Gastrocnemius medialis (tissue), 4 donors: ENCODE data around the gene CDH4. TPM values are rescaled to one million over a fixed set of nuclear protein-coding genes. Genes with fewer than 3 reads are reported as not detected.

Experiments
- ATAC-seq, 2 donors: fragments of 150-250 bp; one replicate each; pipeline ENCODE4 v1.9.1; 2016
- DNase-seq, 2 donors: peaks; one replicate each; pipeline ENCODE4 v3.0.0-alpha.2; 2019
- H3K27ac ChIP-seq, 4 donors: fragments of 200-600 bp; sonication (generic); 1 replicate in 1 of 4; 2 replicates in 3 of 4; pipeline ENCODE4 v1.5.1; 2016 to 2018; ENCODE audit warnings: mild to moderate bottlenecking in 2 of 4, moderate library complexity in 1 of 4
- H3K27me3 ChIP-seq, 3 donors: fragments of 200-600 bp; sonication (generic) in 2 of 3; 1 replicate in 1 of 3; 2 replicates in 2 of 3; pipeline versions ENCODE4 v1.5.1 to v1.6.0; 2016 to 2019; ENCODE audit warnings: mild to moderate bottlenecking in 1 of 3, moderate library complexity in 1 of 3
- H3K36me3 ChIP-seq, 2 donors: fragments of 200-600 bp; sonication (generic) in 1 of 2; one replicate each; pipeline ENCODE4 v1.5.1; 2017 to 2018
- H3K4me1 ChIP-seq, 2 donors: fragments of 200-600 bp; sonication (generic) in 1 of 2; one replicate each; pipeline ENCODE4 v1.5.1; 2016 to 2017; ENCODE audit warnings: mild to moderate bottlenecking in 2 of 2
- H3K4me3 ChIP-seq, 4 donors: fragments of 200-600 bp; sonication (generic) in 3 of 4; 1 replicate in 1 of 4; 2 replicates in 3 of 4; pipeline ENCODE4 v1.5.1; 2016 to 2019; ENCODE audit warnings: mild to moderate bottlenecking in 2 of 4
- H3K9me3 ChIP-seq, 3 donors: fragments of 200-600 bp; sonication (generic) in 2 of 3; 1 replicate in 1 of 3; 2 replicates in 2 of 3; pipeline ENCODE4 v1.5.1; 2016 to 2019
- POLR2A ChIP-seq, 2 donors: fragments of 450-650 bp; IDR thresholded peaks; one replicate each; pipeline ENCODE4 v1.6.1; 2017; ENCODE audit warnings: antibody characterized with exemption in 2 of 2, mild to moderate bottlenecking in 2 of 2, moderate library complexity in 2 of 2
- in situ Hi-C, 4 donors: fragments of 200-750 bp; cut with MboI; loops; one replicate each; pipeline versions ENCODE4 v1.15.0 to v1.8.0; 2017; ENCODE audit warnings: low sequenced_read_pairs in 4 of 4
- intact Hi-C: fragments of 100-400 bp; cut with DNase I; formaldehyde crosslinking; loops from one replicate; pipeline ENCODE4 v1.15.1; 2023; ENCODE audit warnings: low total_unique reads
- total RNA-seq, 4 donors: library from RNA; depleted of rRNA; stranded (reverse); fragments of >200 nt; gene quantifications; one replicate each; pipeline versions ENCODE4 v1.1.0 to v1.2.3, GENCODE V29; 2016
- TF ChIP-seq, protein P1 (sequence below), 5 experiments: fragments of 450-650 bp in 3 of 5; fragments of 200-600 bp in 2 of 5; sonication (generic) in 2 of 5; IDR thresholded peaks in 4 of 5; conservative IDR thresholded peaks in 1 of 5; 1 replicate in 4 of 5; 2 replicates in 1 of 5; pipeline ENCODE4 v1.5.1; 2016 to 2019; ENCODE audit warnings: antibody characterized with exemption in 5 of 5, mild to moderate bottlenecking in 3 of 5, moderate library complexity in 3 of 5

CDH4 gene
- total RNA-seq, 4 donors from 2014 or later: 0.38 to 1.2 (median 0.86) TPM

GRCh38 chr20:61769286-61769832, 517.3 kb downstream of the CDH4 start:
- intact Hi-C loops: no loop called here

DNA sequence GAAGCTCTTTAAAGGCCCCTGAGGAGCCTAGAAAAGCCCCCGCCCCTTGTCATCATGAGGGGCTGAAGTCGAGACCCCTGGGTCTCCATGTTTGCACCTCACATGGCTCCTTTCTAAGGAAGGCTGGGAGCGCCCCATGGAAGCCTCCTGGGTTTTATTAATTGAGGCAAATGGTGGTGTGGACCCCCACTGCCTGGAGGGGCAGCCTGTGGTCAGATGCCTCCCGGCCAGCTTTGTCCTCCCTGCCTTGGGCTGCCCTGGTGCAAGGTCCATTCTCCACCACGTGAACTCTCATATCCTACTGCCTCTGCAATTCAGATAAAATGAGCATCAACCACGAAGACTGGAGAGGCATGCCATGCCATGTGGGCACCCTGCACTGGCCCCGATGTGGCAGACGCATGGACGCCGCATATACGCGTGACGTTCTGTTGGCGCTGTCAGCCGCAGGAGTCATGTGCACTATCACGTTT, 518.1 kb downstream of the CDH4 start:
- Histone ChIP-seq H3K4me1 (no peaks in the 10 kb centered on the region), H3K4me3 (no peak overlapping the region), H3K27me3 (peaks cover 0 to 4% (median 0%) of the 10 kb centered on the region in 3 donors), H3K9me3 (no peaks in the 10 kb centered on the region), H3K27ac (no peak overlapping the region), H3K36me3 (no peaks in the 10 kb centered on the region)
- in situ Hi-C loops (no loop called here), intact Hi-C loops (no loop called here)
- TF ChIP-seq, protein P1, sequence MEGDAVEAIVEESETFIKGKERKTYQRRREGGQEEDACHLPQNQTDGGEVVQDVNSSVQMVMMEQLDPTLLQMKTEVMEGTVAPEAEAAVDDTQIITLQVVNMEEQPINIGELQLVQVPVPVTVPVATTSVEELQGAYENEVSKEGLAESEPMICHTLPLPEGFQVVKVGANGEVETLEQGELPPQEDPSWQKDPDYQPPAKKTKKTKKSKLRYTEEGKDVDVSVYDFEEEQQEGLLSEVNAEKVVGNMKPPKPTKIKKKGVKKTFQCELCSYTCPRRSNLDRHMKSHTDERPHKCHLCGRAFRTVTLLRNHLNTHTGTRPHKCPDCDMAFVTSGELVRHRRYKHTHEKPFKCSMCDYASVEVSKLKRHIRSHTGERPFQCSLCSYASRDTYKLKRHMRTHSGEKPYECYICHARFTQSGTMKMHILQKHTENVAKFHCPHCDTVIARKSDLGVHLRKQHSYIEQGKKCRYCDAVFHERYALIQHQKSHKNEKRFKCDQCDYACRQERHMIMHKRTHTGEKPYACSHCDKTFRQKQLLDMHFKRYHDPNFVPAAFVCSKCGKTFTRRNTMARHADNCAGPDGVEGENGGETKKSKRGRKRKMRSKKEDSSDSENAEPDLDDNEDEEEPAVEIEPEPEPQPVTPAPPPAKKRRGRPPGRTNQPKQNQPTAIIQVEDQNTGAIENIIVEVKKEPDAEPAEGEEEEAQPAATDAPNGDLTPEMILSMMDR (IDR thresholded peaks at IDR 0.05 in 4 of 5, conservative IDR thresholded peaks at IDR 0.05 in 1 of 5): no peak
- TF ChIP-seq POLR2A (IDR thresholded peaks at IDR 0.05): no peak
- ATAC-seq (no peak), DNase-seq (no peak)

More at GRCh38 chr20:61769286-61769832, 517.3 kb downstream of the CDH4 start:
- in situ Hi-C loops: no loop called here
- H3K36me3 ChIP-seq: no peaks in the 10 kb centered on the region
- no peaks in the 10 kb centered on the region for H3K9me3 ChIP-seq
- H3K27me3 ChIP-seq: no peaks in the 10 kb centered on the region
- no peak overlapping the region for H3K4me3 ChIP-seq
- DNase-seq (no peak), ATAC-seq (no peak)
- TF ChIP-seq POLR2A (IDR thresholded peaks at IDR 0.05): no peak
- TF ChIP-seq, protein P1 (IDR thresholded peaks at IDR 0.05 in 4 of 5, conservative IDR thresholded peaks at IDR 0.05 in 1 of 5): no peak
- no peak overlapping the region for H3K27ac ChIP-seq
- H3K4me1 ChIP-seq: no peaks in the 10 kb centered on the region

- H3K27me3 ChIP-seq: peaks cover 0 to 4% (median 0%) of the 10 kb centered on the region in 3 donors
- DNase-seq (no peak), ATAC-seq (no peak)
- TF ChIP-seq, protein P1 (IDR thresholded peaks at IDR 0.05 in 4 of 5, conservative IDR thresholded peaks at IDR 0.05 in 1 of 5): no peak
- no peak for TF ChIP-seq POLR2A (IDR thresholded peaks at IDR 0.05)
- H3K27ac ChIP-seq: no peak overlapping the region
- intact Hi-C loops (no loop called here), in situ Hi-C loops (no loop called here)
- H3K4me1 ChIP-seq: no peaks in the 10 kb centered on the region
- no peaks in the 10 kb centered on the region for H3K36me3 ChIP-seq
- no peak overlapping the region for H3K4me3 ChIP-seq
- H3K9me3 ChIP-seq: no peaks in the 10 kb centered on the region
Measured at GRCh38 chr20:61771805-61772350, 519.8 kb downstream of the CDH4 start.

GRCh38 chr20:61772828-61773631, 521.0 kb downstream of the CDH4 start:
- Histone ChIP-seq H3K4me3 (no peak overlapping the region), H3K4me1 (no peaks in the 10 kb centered on the region), H3K36me3 (no peaks in the 10 kb centered on the region), H3K9me3 (no peaks in the 10 kb centered on the region), H3K27ac (no peak overlapping the region), H3K27me3 (peaks cover 0 to 4% (median 0%) of the 10 kb centered on the region in 3 donors)
- no peak for ATAC-seq
- intact Hi-C loops (no loop called here), in situ Hi-C loops (no loop called here)
- no peak for DNase-seq
- TF ChIP-seq, protein P1 (IDR thresholded peaks at IDR 0.05 in 4 of 5, conservative IDR thresholded peaks at IDR 0.05 in 1 of 5): no peak
- TF ChIP-seq POLR2A (IDR thresholded peaks at IDR 0.05): no peak
